GM19238 (cell line): Measurements from ENCODE around the gene AGBL4.

Experiments used
- DNase-seq: peaks from one replicate; pipeline ENCODE4 v3.0.0; 2011; ENCODE audit warnings: low spot score; ENCODE audit not compliant: insufficient read length

The AGBL4 gene

GRCh38 chr1:49187056-49187455, 836.7 kb downstream of the AGBL4 start:
- DNase-seq: no peak

- no peak for DNase-seq
Measured at GRCh38 chr1:49185450-49185980, 838.2 kb downstream of the AGBL4 start.

- no peak for DNase-seq
Measured at GRCh38 chr1:49183489-49183888, 840.3 kb downstream of the AGBL4 start.

DNA sequence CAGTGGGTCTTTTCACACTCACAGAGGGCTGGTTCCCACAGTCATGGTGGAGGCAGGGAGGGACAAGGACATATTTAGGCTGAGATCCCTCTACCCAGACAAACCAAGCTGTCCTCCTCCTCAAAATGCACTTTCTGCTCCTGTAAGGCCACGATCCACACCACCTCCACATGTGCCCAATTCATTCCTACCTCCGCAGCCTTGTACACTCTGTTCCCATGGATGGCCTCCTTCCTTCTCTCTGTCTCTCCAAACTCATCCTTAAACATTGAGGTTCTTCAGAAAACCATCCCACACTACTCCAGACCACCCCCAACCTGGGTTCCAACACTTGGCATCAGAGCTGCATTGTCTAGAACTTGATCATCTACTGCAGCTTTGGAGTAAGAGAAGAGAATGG, 842.7 kb downstream of the AGBL4 start:
- DNase-seq: no peak

- no peak for DNase-seq
Measured at GRCh38 chr1:49171941-49172593, 851.7 kb downstream of the AGBL4 start.

GRCh38 chr1:49166031-49166430, 857.7 kb downstream of the AGBL4 start:
- no peak for DNase-seq

DNA sequence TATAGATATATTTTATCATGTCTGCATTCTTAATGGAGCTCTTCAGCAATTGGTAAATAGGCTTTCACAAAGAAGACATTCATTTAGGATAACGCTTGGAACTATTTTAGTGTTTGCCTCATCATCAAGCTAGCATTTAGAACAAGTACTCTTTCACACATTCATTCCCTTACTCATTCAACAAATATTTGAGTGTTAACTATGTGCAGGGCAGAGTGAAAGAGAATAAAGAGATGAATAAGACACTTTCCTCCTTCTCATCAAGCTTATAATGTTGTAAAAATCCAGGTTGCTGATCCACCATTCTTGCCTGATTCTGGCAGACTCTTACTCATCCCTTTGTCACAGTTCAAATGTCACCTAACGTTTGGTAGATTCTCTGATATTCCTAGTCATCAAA, 860.7 kb downstream of the AGBL4 start:
- no peak for DNase-seq

DNA sequence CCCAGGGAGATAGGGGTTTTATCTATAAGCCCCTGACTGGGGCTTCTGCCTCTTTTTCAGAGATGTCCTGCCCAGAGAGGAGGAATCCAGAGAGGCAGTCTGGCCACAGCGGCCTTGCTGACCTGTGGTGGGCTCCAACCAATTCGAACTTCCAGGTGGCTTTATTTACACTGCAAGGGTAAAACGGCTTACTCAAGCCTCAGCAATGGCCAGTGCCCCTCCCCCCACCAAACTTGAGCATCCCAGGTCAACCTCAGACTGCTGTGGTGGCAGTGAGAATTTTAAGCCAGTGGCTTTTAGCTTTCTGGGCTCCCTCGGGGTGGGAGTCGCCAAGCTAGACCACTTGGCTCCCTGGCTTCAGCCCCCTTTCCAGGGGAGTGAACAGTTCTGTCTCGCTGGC, 863.1 kb downstream of the AGBL4 start:
- no peak for DNase-seq

DNA sequence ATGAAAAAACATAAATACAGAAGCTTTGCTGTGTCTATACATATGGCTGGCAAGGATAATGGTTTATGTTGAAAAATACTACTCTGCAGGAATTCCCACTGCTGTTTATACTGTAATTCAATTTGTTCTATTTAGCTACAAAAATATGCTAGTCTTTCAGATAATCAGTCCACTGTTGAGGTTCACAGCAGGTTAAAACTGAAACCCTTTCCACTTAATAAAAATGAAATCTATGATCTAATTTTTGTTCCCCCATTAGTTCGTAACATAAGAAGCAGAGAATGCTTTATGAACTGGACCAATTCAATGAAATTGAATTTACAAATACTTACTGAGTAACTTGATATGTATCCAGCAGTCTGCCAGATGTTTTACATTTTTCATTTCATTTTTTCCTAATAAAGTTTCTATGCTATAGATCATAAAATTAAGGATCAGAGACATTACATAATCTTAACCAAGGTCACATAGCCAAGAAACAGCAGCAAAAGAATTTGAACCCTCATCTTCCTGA, 887.0 kb downstream of the AGBL4 start:
- no peak for DNase-seq

GRCh38 chr1:49125746-49126145, 898.0 kb downstream of the AGBL4 start:
- no peak for DNase-seq

DNA sequence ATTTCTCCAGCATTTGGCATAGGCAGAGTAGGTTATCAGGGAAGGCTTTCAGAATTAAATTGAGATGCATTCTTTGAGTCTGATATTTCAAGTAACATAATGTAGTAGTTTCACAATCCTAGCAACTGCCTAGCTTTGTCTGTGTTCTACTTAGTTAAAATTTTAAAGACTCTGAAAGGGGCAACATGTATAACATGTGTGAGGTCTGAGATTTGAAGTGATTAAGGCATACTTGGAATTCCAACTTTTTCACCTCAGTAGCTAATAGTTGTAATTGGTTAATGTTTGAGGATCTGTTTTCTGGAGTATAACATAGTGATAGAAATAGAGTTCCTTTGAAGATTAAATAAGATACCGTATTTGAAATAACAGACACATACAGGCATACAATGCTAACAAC, 911.8 kb downstream of the AGBL4 start:
- no peak for DNase-seq

- DNase-seq: no peak
Measured at GRCh38 chr1:49106445-49106844, 917.3 kb downstream of the AGBL4 start.

- DNase-seq: no peak
Measured at GRCh38 chr1:49104575-49104974, 919.2 kb downstream of the AGBL4 start.

DNA sequence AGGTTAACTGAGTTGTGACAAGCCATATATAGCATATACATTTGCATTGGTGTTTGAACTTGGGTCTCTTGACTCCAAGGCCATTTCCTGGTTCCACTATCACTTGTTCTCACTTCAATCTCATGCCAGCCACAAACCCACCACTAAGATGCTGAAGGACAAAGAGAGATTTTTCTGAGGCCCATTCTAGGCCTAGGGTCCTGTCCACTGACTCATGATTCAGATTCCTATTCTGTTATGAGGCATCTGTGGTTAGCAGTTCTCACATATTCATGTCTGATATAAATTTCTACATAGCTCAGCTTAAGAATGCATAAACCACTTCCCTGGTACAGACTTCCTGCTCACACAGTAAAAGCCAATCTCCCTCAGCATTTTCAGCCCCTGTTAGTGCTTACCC, 921.0 kb downstream of the AGBL4 start:
- no peak for DNase-seq

DNA sequence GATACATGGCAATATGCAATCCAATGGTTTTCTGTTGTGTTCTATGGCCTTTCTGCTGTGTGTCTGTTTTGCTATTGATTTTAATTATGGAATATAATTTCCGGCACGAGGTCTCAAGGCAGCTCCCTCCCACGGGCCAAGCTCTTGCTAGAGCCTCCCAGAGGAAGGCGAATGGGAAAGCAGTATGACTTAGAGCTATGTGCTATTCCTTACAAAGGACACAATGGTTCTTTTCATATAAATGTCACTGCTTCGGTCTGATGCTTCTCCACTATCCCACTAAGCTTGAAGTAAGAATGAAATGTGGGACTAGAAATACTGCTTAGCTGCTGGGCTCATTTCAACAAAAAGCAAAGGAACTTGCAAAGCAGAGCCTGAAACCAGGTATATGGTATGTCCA, 924.9 kb downstream of the AGBL4 start:
- no peak for DNase-seq

GRCh38 chr1:49086327-49086726, 937.4 kb downstream of the AGBL4 start:
- DNase-seq: no peak

- no peak for DNase-seq
Measured at GRCh38 chr1:49085079-49085478, 938.7 kb downstream of the AGBL4 start.

GRCh38 chr1:49060766-49061165, 963.0 kb downstream of the AGBL4 start:
- DNase-seq: no peak

GRCh38 chr1:49059087-49059486, 964.7 kb downstream of the AGBL4 start:
- no peak for DNase-seq

GRCh38 chr1:49052102-49052501, 971.7 kb downstream of the AGBL4 start:
- DNase-seq: no peak

DNA sequence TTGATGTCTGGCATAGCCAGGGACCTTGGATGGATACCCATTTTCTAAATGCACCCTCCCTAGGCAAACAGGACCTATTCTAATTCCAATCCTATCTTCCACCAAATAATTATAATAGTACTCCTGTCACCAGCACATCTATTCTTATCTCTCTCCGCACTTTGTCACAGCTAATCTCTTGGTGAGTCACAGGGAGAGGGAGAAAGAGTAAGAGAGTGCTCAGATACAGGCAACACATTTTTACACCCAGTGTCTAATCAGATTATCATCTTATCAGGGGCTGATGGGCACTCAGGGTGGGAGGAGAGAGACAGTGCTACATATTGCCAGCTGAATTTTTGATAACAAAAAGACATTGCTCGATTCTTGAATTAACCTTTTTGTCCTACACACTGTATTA, 972.1 kb downstream of the AGBL4 start:
- no peak for DNase-seq

DNA sequence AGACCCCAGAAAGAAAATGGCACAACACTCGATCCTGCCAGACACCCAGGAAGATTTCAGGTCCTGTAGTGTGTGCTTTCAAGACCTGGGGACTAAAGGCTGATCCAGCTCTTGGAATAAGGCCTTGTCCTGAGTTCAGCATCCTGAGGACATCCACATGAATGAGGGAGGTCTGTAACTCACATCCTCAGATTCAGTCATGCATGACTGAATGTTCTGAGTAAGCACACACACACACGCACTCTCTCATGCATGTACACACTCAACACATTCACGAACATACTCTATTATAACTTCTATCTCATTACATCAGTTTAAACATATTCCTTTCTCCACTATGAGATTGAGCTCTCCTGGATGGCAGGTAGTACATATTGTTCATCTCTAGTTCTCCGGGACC, 973.7 kb downstream of the AGBL4 start:
- no peak for DNase-seq

DNA sequence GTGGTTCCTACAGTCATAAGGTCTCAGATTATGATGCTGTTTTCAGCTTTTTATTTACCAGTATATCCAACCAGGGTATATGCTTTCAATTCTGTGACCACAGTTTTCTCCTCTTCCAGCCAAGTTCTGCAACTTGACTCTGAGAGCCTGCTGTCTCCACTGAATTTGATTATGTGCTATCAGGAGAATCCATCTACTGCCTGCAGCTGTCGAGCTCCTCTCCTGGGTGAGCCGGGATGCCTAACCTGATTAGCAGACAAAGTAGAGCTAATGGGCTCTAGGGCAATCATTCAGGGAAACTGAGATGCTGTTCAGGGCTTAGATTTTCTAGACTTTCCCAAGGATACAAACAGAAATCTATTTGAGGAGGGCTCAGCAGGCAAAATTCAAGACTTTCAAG, 975.6 kb downstream of the AGBL4 start:
- no peak for DNase-seq
